Lung microvascular endothelial cell (primary cell): ENCODE results near the gene RASGRF1. TPM values are rescaled to one million over a fixed set of nuclear protein-coding genes. Genes with fewer than 3 reads are reported as not detected.

Source experiments
- DNase-seq, 2 donors: peaks; one replicate each; pipeline versions ENCODE4 v3.0.0 to v3.0.0-alpha.2; 2010; ENCODE audit warnings: low read depth in 2 of 2
- total RNA-seq: library from RNA; depleted of rRNA; stranded (reverse); fragments of >200 nt; gene quantifications from 2 replicates; pipeline ENCODE4 v1.2.1, GENCODE V29; 2014

RASGRF1 gene
- total RNA-seq, 1 donor from 2014 or later, result 1.8 TPM

GRCh38 chr15:79066391-79067071 is 24.0 kb downstream of the RASGRF1 start:
- no peak for DNase-seq

- DNase-seq, result no peak
These were observed 24.7 kb downstream of the RASGRF1 start for GRCh38 chr15:79065706-79066376.

GRCh38 chr15:79065361-79065705 is 25.2 kb downstream of the RASGRF1 start:
- DNase-seq, result no peak

GRCh38 chr15:79064496-79064895 is 26.1 kb downstream of the RASGRF1 start:
- no peak for DNase-seq

GRCh38 chr15:79060175-79060574 is 30.4 kb downstream of the RASGRF1 start:
- DNase-seq, result no peak

GRCh38 chr15:79059081-79059572 is 31.5 kb downstream of the RASGRF1 start:
- no peak for DNase-seq

- no peak for DNase-seq
These were observed 32.2 kb downstream of the RASGRF1 start for GRCh38 chr15:79058260-79058850.

GRCh38 chr15:79057050-79057449 is 33.5 kb downstream of the RASGRF1 start:
- no peak for DNase-seq

GRCh38 chr15:79054350-79054749 is 36.2 kb downstream of the RASGRF1 start:
- DNase-seq, result no peak

- no peak for DNase-seq
These were observed 36.7 kb downstream of the RASGRF1 start for GRCh38 chr15:79053894-79054293.

GRCh38 chr15:79051941-79052731 is 38.4 kb downstream of the RASGRF1 start:
- DNase-seq, result no peak

- no peak for DNase-seq
These were observed 39.6 kb downstream of the RASGRF1 start for GRCh38 chr15:79051029-79051428.

GRCh38 chr15:79050341-79050740 is 40.2 kb downstream of the RASGRF1 start:
- no peak for DNase-seq

- no peak for DNase-seq
These were observed 41.2 kb downstream of the RASGRF1 start for GRCh38 chr15:79049416-79049815.

- no peak for DNase-seq
These were observed 42.7 kb downstream of the RASGRF1 start for GRCh38 chr15:79047676-79048439.

GRCh38 chr15:79046691-79047404 is 43.7 kb downstream of the RASGRF1 start:
- DNase-seq, result no peak

- no peak for DNase-seq
These were observed 45.5 kb downstream of the RASGRF1 start for GRCh38 chr15:79045041-79045440.

- peak in 1 of 2 donors; percentile 12 for DNase-seq
These were observed 48.2 kb downstream of the RASGRF1 start for GRCh38 chr15:79042213-79042928.

- DNase-seq, result no peak
These were observed 48.9 kb downstream of the RASGRF1 start for GRCh38 chr15:79041601-79042168.

GRCh38 chr15:79037848-79038247 is 52.7 kb downstream of the RASGRF1 start:
- DNase-seq, result no peak
